GM12865 (cell line): ENCODE measurements around the gene COL6A3.
"Not testable (repeated sequence)": the region's sequence is repeated elsewhere in the genome, so short reads cannot be mapped to it uniquely, and the experiment has no call there.

Source experiments
- DNase-seq: peaks from one replicate; pipeline ENCODE4 v3.0.0; 2010; ENCODE audit warnings: low read depth
- H3K4me3 ChIP-seq: 2 replicates; pipeline ENCODE4 v1.5.1; 2011; ENCODE audit warnings: mild to moderate bottlenecking, low read depth, low read length, control low read depth
- CTCF ChIP-seq: IDR thresholded peaks from 2 replicates; pipeline ENCODE4 v1.5.1; 2011; ENCODE audit warnings: low read length, control low read depth, low read depth, inconsistent platforms; ENCODE audit not compliant: insufficient read depth; ENCODE audit errors: missing control alignments

Gene COL6A3

GRCh38 chr2:237309011-237309410 is 105.0 kb downstream of the COL6A3 start:
- no peak for DNase-seq
- no peak overlapping the region for H3K4me3 ChIP-seq
- TF ChIP-seq CTCF, result no peak

- H3K4me3 ChIP-seq, result no peak overlapping the region
- DNase-seq, result no peak
- no peak for TF ChIP-seq CTCF
These were observed 106.5 kb downstream of the COL6A3 start for GRCh38 chr2:237307474-237307873.

GRCh38 chr2:237306787-237307170 is 107.2 kb downstream of the COL6A3 start:
- DNase-seq, result no peak
- no peak for TF ChIP-seq CTCF
- H3K4me3 ChIP-seq, result no peak overlapping the region

- H3K4me3 ChIP-seq, result no peak overlapping the region
- TF ChIP-seq CTCF, result no peak
- no peak for DNase-seq
These were observed 107.7 kb downstream of the COL6A3 start for GRCh38 chr2:237306083-237306786.

- no peak for TF ChIP-seq CTCF
- no peak overlapping the region for H3K4me3 ChIP-seq
- DNase-seq, result no peak
These were observed 108.4 kb downstream of the COL6A3 start for GRCh38 chr2:237305579-237305978.

GRCh38 chr2:237304763-237305514 is 109.0 kb downstream of the COL6A3 start:
- DNase-seq, result no peak
- no peak for TF ChIP-seq CTCF
- no peak overlapping the region for H3K4me3 ChIP-seq

GRCh38 chr2:237303244-237303643 is 110.7 kb downstream of the COL6A3 start:
- DNase-seq, H3K4me3 ChIP-seq: not testable (repeated sequence)
